ENCODE measurements around the gene LTBP4.
A peak's percentile ranks its signal among the peaks of the same experiment; 100 is the strongest.
"Not testable (repeated sequence)": the region's sequence is repeated elsewhere in the genome, so short reads cannot be mapped to it uniquely, and the experiment has no call there.

Gene LTBP4

DNA sequence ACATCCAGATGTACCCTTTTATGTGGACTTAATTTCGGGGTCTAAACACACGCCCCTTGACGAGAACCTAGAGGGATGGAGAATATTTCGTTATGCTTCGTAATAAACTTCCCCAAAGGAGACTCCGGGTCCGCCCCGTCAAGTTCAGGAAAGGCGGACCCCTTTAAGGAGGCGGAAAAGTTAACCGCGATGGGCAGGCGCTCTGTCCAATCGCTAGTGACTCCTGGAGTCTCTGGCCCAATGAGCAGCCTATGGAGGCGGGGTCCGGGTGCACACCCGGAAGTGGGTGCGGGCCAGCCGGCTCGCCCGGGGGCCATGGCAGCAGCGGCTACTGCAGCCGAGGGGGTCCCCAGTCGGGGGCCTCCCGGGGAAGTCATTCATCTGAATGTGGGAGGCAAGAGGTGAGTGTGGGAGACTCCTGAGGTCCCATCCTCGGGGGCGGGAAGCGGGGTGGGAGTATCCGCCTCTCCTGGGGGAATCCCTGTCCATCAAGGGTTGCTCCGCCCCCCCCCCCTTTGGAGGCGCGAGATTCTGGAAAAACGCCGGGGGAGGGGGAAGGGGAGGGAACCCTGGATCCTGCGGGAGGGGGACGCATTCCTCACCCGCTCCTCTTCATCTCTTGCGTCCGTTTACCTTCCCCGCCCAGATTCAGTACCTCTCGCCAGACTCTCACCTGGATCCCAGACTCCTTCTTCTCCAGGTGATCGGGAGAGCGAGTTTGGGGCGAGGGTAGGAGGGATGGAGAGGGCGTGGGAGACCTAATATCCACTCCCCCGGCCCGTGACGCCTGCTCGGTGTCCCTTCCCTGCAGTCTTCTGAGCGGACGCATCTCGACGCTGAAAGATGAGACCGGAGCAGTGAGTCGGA is 24.4 kb upstream of the LTBP4 start, which contains the start of gene SHKBP1:
Gene SHKBP1 (plus strand): TSS at position 289 of the 867 bp plus-strand sequence. CDS start 27 bp downstream, at position 316.
- peak; percentile 87 for DNase-seq (ENCODE audit: low read depth)

- DNase-seq (ENCODE audit: low read depth) = no peak
Measured at GRCh38 chr19:40578442-40578908, 22.7 kb upstream of the LTBP4 start.

DNA sequence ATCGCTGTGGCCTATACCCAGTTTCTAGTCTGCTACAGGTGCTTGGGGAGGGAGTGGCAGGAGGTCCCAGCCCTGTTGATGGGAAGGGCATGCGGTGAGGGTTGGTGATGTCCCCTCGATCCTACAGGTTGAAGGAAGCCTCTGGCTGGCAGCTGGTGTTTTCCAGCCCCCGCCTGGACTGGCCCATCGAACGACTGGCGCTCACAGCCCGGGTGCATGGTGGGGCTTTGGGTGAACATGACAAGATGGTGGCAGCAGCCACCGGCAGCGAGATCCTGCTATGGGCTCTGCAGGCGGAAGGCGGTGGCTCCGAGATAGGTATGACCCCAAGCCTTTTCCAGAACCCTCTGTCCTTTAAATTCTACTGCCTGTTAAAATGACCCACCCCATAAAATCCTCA is 20.6 kb upstream of the LTBP4 start:
- no peak for DNase-seq (ENCODE audit: low read depth)

DNA sequence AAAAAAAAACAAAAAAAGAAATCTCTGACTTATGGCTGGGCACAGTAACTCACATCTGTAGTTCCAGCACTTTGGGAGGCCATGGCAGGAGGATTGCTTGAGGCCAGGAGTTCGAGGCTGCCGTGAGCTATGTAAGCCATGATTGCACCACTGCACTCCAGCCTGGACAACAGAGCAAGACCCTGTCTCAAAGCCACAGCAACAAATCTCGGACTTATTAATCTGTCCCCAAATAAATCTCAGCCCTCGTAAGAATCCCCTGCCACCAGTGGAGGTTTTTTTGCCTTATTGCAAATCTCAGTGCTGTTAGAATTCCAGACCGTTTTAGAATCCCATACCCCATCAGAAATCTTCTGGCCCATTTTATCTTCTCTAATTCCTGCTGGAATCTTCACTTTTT is 19.6 kb upstream of the LTBP4 start:
- DNase-seq (ENCODE audit: low read depth) = no peak

- no peak for DNase-seq (ENCODE audit: low read depth)
Measured at GRCh38 chr19:40582467-40582866, 18.7 kb upstream of the LTBP4 start.

GRCh38 chr19:40583283-40583682 is 17.9 kb upstream of the LTBP4 start:
- no peak for DNase-seq (ENCODE audit: low read depth)

- DNase-seq (ENCODE audit: low read depth) = no peak
Measured at GRCh38 chr19:40584007-40584406, 17.2 kb upstream of the LTBP4 start.

GRCh38 chr19:40585241-40585981 is 15.8 kb upstream of the LTBP4 start:
- no peak for DNase-seq (ENCODE audit: low read depth)

- DNase-seq (ENCODE audit: low read depth) = no peak
Measured at GRCh38 chr19:40585982-40586422, 15.2 kb upstream of the LTBP4 start.

DNA sequence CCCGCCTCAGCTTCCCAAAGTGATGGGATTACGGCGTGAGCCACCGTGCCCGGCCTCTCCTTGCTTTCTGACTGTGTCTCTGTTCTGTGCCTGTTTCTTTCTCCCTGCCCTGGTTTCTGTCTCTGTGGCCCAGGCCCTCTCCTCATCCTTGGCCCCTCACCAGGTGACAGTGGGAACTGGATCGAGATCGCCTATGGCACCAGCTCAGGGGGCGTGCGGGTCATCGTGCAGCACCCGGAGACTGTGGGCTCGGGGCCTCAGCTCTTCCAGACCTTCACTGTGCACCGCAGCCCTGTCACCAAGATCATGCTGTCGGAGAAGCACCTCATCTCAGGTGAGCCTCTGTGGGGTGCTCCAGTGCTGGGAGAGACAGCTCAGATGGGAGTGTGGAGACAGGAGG is 14.6 kb upstream of the LTBP4 start:
- DNase-seq (ENCODE audit: low read depth) = no peak

- DNase-seq (ENCODE audit: low read depth) = no peak
Measured at GRCh38 chr19:40588110-40588854, 12.9 kb upstream of the LTBP4 start.

- no peak for DNase-seq (ENCODE audit: low read depth)
Measured at GRCh38 chr19:40588926-40589569, 12.1 kb upstream of the LTBP4 start.

GRCh38 chr19:40589591-40590429 is 11.4 kb upstream of the LTBP4 start:
- DNase-seq (ENCODE audit: low read depth) = no peak

DNA sequence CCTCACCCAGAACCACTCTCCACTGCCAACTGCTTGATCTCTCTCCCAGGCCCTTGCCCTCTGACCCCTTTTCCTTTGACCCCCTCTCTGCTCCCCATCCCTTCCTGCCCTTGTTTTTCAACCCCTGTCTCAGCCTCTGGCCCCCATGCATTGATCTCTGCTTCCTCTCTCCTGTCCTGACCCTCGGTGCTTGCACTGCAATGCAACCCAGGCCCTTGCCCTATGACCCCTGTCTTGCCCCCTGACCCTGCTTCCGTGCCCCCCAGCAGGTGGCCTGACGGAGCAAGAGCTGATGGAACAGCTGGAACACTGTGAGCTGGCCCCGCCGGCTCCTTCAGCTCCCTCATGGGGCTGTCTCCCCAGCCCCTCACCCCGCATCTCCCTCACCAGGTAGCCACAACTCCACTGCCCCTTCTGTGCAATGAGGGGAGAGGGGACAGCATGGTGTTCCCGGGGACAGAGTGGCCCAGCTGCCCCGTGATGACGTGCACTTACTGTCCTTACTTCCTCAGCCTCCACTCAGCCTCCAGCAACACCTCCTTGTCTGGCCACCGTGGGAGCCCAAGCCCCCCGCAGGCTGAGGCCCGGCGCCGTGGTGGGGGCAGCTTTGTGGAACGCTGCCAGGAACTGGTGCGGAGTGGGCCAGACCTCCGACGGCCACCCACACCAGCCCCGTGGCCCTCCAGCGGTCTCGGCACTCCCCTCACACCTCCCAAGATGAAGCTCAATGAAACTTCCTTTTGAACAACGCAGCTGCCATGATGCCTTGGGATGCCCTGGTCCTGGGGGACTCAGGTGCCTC is 10.5 kb upstream of the LTBP4 start:
- no peak for DNase-seq (ENCODE audit: low read depth)

DNA sequence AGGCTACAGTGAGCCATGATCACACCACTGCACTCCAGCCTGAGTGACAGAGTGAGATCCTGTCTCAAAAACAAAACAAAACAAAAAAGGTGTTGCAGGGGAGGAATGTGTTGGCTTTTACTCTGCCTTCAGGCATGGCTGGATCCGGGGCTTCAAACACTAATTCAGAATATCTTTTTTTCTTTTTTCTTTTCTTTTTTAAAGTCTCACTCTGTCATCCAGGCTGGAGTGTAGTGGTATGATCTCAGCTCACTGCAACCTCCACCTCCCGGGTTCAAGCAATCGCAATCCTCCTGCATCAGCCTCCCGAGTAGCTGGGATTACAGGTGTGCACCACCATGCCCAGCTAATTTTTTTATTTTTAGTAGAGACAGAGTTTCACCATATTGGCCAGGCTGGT is 9.4 kb upstream of the LTBP4 start:
- not testable (repeated sequence) for DNase-seq (ENCODE audit: low read depth)

DNA sequence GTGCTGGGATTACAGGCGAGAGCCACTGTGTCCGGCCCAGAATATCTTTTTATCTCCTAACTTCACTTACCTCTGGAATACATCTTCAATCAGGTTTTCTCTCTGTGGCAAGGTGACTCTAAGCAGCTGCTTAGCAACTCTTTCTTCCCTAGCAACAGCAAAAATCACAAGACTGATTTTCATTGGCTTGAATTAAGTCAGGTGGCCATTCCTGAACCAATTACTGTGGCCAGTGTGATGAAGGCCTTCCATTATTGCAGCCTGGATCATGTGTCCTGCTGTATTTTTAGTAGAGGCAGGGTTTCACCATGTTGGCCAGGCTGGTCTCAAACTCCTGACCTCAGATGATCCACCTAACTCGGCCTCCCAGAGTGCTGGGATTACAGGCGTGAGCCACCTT is 9.0 kb upstream of the LTBP4 start:
- DNase-seq (ENCODE audit: low read depth) = no peak

DNA sequence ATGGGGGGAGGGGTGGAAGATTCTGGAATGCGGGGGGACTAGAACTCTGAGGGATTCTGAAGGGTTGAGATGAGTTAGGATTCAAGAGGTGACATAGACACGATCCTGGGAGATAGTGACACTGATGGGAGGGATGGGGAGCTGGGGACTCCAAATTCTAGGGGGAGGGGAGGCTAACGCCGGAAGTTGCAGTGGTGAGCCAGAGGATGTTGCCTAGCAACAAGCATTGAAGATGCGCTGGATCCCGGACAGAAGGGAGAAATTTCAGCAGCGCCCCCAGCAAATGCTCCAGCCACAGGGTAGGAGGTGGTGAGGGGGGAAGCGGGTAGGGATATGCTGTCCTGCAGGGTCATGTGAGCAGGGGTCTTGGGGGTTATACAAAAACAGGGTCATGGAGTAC is 6.9 kb upstream of the LTBP4 start:
- no peak for DNase-seq (ENCODE audit: low read depth)

- no peak for DNase-seq (ENCODE audit: low read depth)
Measured at GRCh38 chr19:40594657-40595091, 6.5 kb upstream of the LTBP4 start.

- DNase-seq (ENCODE audit: low read depth) = no peak
Measured at GRCh38 chr19:40596608-40597328, 4.4 kb upstream of the LTBP4 start.
